Measurements from ENCODE around the gene SCN7A. TPM values are rescaled to one million over a fixed set of nuclear protein-coding genes. Genes with fewer than 3 reads are reported as not detected.

Gene SCN7A
- total RNA-seq, 1 donor from 2014 or later = 2.8 TPM

GRCh38 chr2:166376873-166377272, 117.2 kb downstream of the SCN7A start:
- H3K36me3 Mint-ChIP-seq = no peaks in the 10 kb centered on the region
- no peak overlapping the region for H3K27ac Mint-ChIP-seq
- no peak for DNase-seq (ENCODE audit: extremely low spot score, unreplicated experiment)
- peaks cover 12% of the 10 kb centered on the region for H3K4me1 Mint-ChIP-seq (ENCODE audit: unreplicated experiment)
- H3K27me3 Mint-ChIP-seq = peaks cover 51% of the 10 kb centered on the region
- H3K9me3 Mint-ChIP-seq = no peaks in the 10 kb centered on the region
- peak overlapping the region; percentile 94 for H3K4me3 Mint-ChIP-seq
- no peak for TF ChIP-seq CTCF (conservative IDR thresholded peaks at IDR 0.05)

GRCh38 chr2:166376488-166376828, 117.6 kb downstream of the SCN7A start:
- Mint-ChIP-seq H3K27me3 (peaks cover 51% of the 10 kb centered on the region), H3K36me3 (no peaks in the 10 kb centered on the region), H3K9me3 (no peaks in the 10 kb centered on the region), H3K4me3 (peak overlapping the region; percentile 94), H3K4me1 (ENCODE audit: unreplicated experiment) (peaks cover 12% of the 10 kb centered on the region), H3K27ac (peak overlapping the region; percentile 74)
- no peak for TF ChIP-seq CTCF (conservative IDR thresholded peaks at IDR 0.05)
- DNase-seq (ENCODE audit: extremely low spot score, unreplicated experiment) = no peak

GRCh38 chr2:166375736-166376487, 118.1 kb downstream of the SCN7A start, which contains the start of gene SCN9A:
Gene SCN9A (minus strand): TSS chr2:166375944. CDS start chr2:166311756, 64,188 bp downstream.
- peak; percentile 83 for DNase-seq (ENCODE audit: extremely low spot score, unreplicated experiment)
- Mint-ChIP-seq H3K4me1 (ENCODE audit: unreplicated experiment) (peaks cover 12% of the 10 kb centered on the region), H3K4me3 (peak within 1 kb of the TSS; percentile 94), H3K9me3 (no peaks in the 10 kb centered on the region), H3K27ac (peak within 1 kb of the TSS; percentile 74), H3K27me3 (peaks cover 51% of the 10 kb centered on the region), H3K36me3 (no peaks in the 10 kb centered on the region)
- peak; percentile 28 for TF ChIP-seq CTCF (conservative IDR thresholded peaks at IDR 0.05)

GRCh38 chr2:166375195-166375735, 118.8 kb downstream of the SCN7A start:
- peaks cover 12% of the 10 kb centered on the region for H3K4me1 Mint-ChIP-seq (ENCODE audit: unreplicated experiment)
- DNase-seq (ENCODE audit: extremely low spot score, unreplicated experiment) = no peak
- peak overlapping the region; percentile 19 for H3K27ac Mint-ChIP-seq
- no peak for TF ChIP-seq CTCF (conservative IDR thresholded peaks at IDR 0.05)
- no peaks in the 10 kb centered on the region for H3K36me3 Mint-ChIP-seq
- H3K9me3 Mint-ChIP-seq = no peaks in the 10 kb centered on the region
- H3K27me3 Mint-ChIP-seq = peaks cover 51% of the 10 kb centered on the region
- H3K4me3 Mint-ChIP-seq = peak overlapping the region; percentile 94

- H3K9me3 Mint-ChIP-seq = no peaks in the 10 kb centered on the region
- peaks cover 46% of the 10 kb centered on the region for H3K27me3 Mint-ChIP-seq
- H3K27ac Mint-ChIP-seq = peak overlapping the region; percentile 55
- H3K4me3 Mint-ChIP-seq = peak overlapping the region; percentile 80
- DNase-seq (ENCODE audit: extremely low spot score, unreplicated experiment) = no peak
- H3K4me1 Mint-ChIP-seq (ENCODE audit: unreplicated experiment) = peaks cover 12% of the 10 kb centered on the region
- TF ChIP-seq CTCF (conservative IDR thresholded peaks at IDR 0.05) = no peak
- H3K36me3 Mint-ChIP-seq = no peaks in the 10 kb centered on the region
Observed at GRCh38 chr2:166373951-166374350, 120.1 kb downstream of the SCN7A start.
